Astrocyte of the spinal cord (primary cell): Measurements from ENCODE around the gene ZMYND10.

ENCODE experiments used
- DNase-seq: peaks from one replicate; pipeline ENCODE4 v3.0.0; 2011; ENCODE audit warnings: low read depth, low spot score
- H3K4me3 ChIP-seq: 2 replicates; pipeline ENCODE4 v1.5.1; 2011; ENCODE audit warnings: low read depth, mild to moderate bottlenecking, low read length, moderate library complexity
- CTCF ChIP-seq: IDR thresholded peaks from 2 replicates; pipeline ENCODE4 v1.5.1; 2012; ENCODE audit warnings: low read depth, mild to moderate bottlenecking, low read length, inconsistent platforms
- in situ Hi-C: cut with HindIII; loops from 2 replicates; pipeline ENCODE4 v1.10.0; 2017; ENCODE audit warnings: low sequenced_read_pairs

The ZMYND10 gene

GRCh38 chr3:50326182-50326541 lies 19.4 kb downstream of the ZMYND10 start:
- in situ Hi-C loops: no loop called here
- no peak for DNase-seq
- no peak overlapping the region for H3K4me3 ChIP-seq
- TF ChIP-seq CTCF: no peak

DNA sequence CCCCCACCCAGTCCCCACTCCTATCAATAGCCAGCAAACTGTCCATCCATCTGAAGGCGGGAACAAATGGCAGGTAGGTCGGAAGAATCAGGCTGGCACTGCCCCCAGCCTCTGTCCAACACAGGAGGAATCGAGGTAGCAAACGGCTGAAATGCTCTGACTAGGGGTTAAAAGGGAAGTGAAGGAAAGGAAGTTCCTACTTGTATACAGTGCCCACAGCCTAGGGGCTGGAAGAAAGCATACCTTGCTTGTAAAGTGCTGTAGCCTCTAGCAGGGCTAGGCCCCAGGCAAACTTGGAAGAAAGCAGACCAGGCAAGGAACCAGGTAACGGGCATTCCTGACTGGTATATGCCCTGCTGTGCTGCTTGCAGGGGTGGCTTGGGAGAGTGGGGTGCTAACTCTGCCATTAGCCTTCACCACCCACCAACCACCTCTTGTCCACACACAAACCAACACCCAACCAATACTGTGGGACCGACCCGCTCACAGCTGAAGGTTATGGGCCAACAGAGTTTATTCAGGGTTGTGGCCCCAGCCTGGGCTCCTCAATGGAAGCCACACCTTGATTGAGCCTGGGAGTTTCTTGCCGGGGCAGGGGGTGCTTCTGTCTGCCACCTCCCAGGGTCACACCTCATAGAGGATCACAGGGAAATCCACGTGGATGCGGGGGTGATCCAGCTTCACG lies 19.9 kb downstream of the ZMYND10 start:
- no peak overlapping the region for H3K4me3 ChIP-seq
- no peak for TF ChIP-seq CTCF
- DNase-seq: no peak

DNA sequence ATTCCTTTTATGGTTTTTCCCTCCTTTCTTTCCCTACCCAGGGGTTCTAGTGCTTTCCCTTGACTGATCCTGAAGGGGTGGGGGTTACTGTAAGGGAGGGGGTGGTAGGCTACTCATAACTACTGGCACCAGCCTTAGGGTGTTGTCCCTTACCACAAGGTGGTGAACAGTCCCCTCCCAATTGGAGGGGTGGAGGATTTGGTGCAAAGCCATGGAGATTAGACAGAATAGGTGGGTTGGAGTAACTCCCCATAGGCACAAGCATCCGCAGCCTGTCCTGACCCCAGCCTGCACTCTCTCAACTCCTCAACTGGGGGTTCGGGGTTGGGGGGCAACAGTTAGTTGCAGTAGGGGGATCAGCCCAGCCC lies 20.4 kb downstream of the ZMYND10 start:
- no peak overlapping the region for H3K4me3 ChIP-seq
- in situ Hi-C loops: no loop called here
- no peak for TF ChIP-seq CTCF
- DNase-seq: no peak

More for the DNA sequence above, 19.9 kb downstream of the ZMYND10 start:
- in situ Hi-C loops: no loop called here

DNA sequence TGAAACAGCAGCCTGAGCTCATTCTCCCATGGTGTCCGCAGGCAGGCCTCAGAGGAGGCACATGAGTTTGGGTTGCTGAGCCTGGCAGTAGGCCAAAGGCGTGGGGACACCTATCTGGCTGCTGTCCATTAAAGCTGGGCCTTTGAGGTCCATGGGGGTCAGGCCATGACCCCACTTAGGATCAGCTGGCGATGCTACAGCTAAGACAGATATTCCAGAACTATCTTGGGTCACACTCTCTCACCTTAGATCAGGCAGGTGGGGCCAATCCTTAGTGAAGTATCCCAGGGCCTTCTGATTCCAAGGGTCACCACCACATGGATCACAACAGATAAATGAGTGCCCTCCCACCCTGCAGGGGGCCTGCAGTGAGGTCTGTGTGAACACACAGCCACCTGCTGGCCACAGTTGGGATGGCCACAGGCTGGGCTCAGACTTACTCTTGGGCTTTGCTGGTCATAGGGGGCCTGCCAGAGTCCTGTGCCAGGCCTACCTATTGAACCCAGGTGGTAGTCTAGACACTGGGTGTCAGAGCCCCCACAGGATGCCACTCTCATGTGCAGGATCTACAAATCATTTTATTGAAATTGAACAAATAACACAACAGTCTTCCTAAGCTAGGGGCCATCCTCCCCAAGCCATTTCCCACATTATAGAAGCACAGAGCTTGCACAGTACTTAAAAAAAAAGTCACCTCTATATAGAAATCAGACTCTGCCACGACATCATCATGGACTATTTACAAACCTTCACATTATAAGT lies 21.0 kb downstream of the ZMYND10 start:
- TF ChIP-seq CTCF: peak; percentile 94
- peak; percentile 73 for DNase-seq
- no peak overlapping the region for H3K4me3 ChIP-seq
- in situ Hi-C loops: no loop called here

DNA sequence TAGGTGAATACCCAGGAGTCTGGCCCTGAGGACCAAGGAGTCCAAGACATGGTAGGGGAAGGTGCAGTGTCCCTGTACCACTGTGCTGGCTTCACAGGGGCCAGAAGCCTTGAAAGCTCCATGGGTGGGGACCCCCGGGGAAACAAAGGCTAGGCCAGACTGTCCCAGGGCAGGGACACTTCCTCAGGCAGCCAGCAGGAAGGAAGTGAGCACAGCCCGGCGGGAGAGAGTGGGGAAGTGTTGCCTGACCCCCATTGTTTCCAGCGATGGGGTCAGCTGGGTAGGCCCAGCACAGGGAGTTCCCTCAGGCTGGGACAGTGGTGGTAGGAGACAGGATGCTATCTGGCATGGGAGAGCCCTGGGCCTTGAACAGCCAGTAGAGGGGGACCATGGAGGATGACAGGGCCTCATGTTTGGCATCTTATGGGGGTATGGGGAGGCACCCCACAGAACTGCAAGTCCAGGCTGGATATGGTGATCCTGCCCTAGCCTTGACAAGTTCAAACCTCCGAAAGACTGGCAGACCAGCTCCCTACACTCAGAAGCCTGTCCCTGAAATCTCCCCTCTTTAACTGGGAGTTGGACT lies 21.8 kb downstream of the ZMYND10 start:
- DNase-seq: no peak
- in situ Hi-C loops: no loop called here
- no peak for TF ChIP-seq CTCF
- H3K4me3 ChIP-seq: no peak overlapping the region

GRCh38 chr3:50323092-50323600 lies 22.4 kb downstream of the ZMYND10 start:
- DNase-seq: no peak
- H3K4me3 ChIP-seq: no peak overlapping the region
- in situ Hi-C loops: no loop called here
- TF ChIP-seq CTCF: no peak
